CD14-positive monocyte (primary cell): ENCODE data around the gene DOK6. TPM values are rescaled to one million over a fixed set of nuclear protein-coding genes. Genes with fewer than 3 reads are reported as not detected.

Experiments
- DNase-seq, 3 donors: peaks; one replicate each; pipeline ENCODE4 v3.0.0-alpha.2; 2011 to 2022
- H2AFZ ChIP-seq: 2 replicates; pipeline ENCODE4 v1.6.0; 2012; ENCODE audit warnings: mild to moderate bottlenecking, low read depth, low read length, inconsistent platforms; ENCODE audit not compliant: insufficient read depth, poor library complexity, severe bottlenecking
- H3K27ac ChIP-seq, 2 donors: 1 replicate in 1 of 2; 2 replicates in 1 of 2; pipeline ENCODE4 v1.5.1; 2012 to 2013; ENCODE audit warnings: low read length in 2 of 2, control low read depth in 1 of 2, inconsistent platforms in 1 of 2, low read depth in 1 of 2, mild to moderate bottlenecking in 1 of 2
- H3K27me3 ChIP-seq, 2 donors: one replicate each; pipeline versions ENCODE4 v1.6.0 to v1.6.1; 2011 to 2013; ENCODE audit warnings: low read length in 2 of 2; ENCODE audit not compliant: control insufficient read depth in 2 of 2, insufficient read depth in 2 of 2
- H3K36me3 ChIP-seq, 2 donors: replicated peaks in 1 of 2; 1 replicate in 1 of 2; 2 replicates in 1 of 2; pipeline versions ENCODE4 v1.5.1 to v1.6.1; 2012 to 2013; ENCODE audit warnings: low read length in 2 of 2, control low read depth in 1 of 2, inconsistent platforms in 1 of 2, mild to moderate bottlenecking in 1 of 2; ENCODE audit not compliant: insufficient read depth in 2 of 2, control insufficient read depth in 1 of 2
- H3K4me1 ChIP-seq, 2 donors: 1 replicate in 1 of 2; 2 replicates in 1 of 2; pipeline versions ENCODE4 v1.5.1 to v1.6.1; 2012 to 2013; ENCODE audit warnings: low read length in 2 of 2, control low read depth in 1 of 2, inconsistent platforms in 1 of 2, mild to moderate bottlenecking in 1 of 2, moderate library complexity in 1 of 2; ENCODE audit not compliant: insufficient read depth in 2 of 2, control insufficient read depth in 1 of 2
- H3K4me2 ChIP-seq: replicated peaks from 2 replicates; pipeline ENCODE3; 2012; ENCODE audit warnings: low read length, moderate library complexity, mild to moderate bottlenecking; ENCODE audit not compliant: poor library complexity, severe bottlenecking; ENCODE audit errors: extremely low read depth
- H3K4me3 ChIP-seq, 3 experiments: fragments of 200-600 bp in 1 of 3; sonication (generic) in 1 of 3; replicated peaks in 1 of 3; 1 replicate in 2 of 3; 2 replicates in 1 of 3; pipeline ENCODE4 v1.5.1; 2011 to 2013; ENCODE audit warnings: low read length in 3 of 3, mild to moderate bottlenecking in 3 of 3, control low read depth in 2 of 3, low read depth in 2 of 3, inconsistent platforms in 1 of 3, moderate library complexity in 1 of 3
- H3K79me2 ChIP-seq: 2 replicates; pipeline ENCODE4 v1.6.0; 2012; ENCODE audit warnings: mild to moderate bottlenecking, control low read depth, inconsistent platforms, low read length, moderate library complexity; ENCODE audit not compliant: insufficient read depth
- H3K9ac ChIP-seq: 2 replicates; pipeline ENCODE4 v1.6.0; 2017; ENCODE audit warnings: low read length, mild to moderate bottlenecking; ENCODE audit not compliant: insufficient read depth, poor library complexity, severe bottlenecking
- H3K9me3 ChIP-seq, 2 donors: replicated peaks in 1 of 2; 1 replicate in 1 of 2; 2 replicates in 1 of 2; pipeline versions ENCODE4 v1.5.1 to v1.6.1; 2012 to 2013; ENCODE audit warnings: low read length in 2 of 2, control low read depth in 1 of 2; ENCODE audit not compliant: control insufficient read depth in 1 of 2, insufficient read depth in 1 of 2
- H4K20me1 ChIP-seq: 2 replicates; pipeline ENCODE4 v1.6.0; 2012; ENCODE audit warnings: mild to moderate bottlenecking, low read length, control low read depth, moderate library complexity; ENCODE audit not compliant: insufficient read depth
- H3K27ac Mint-ChIP-seq, 7 donors: one replicate each; pipeline ENCODE4 v1.8.0; 2020; ENCODE audit warnings: mild to moderate bottlenecking in 7 of 7, mixed read lengths in 7 of 7, moderate library complexity in 6 of 7, inconsistent platforms in 2 of 7
- H3K27me3 Mint-ChIP-seq, 3 donors: one replicate each; pipeline ENCODE4 v1.8.0; 2021 to 2022; ENCODE audit warnings: low read depth in 3 of 3, mild to moderate bottlenecking in 3 of 3, mixed read lengths in 3 of 3, moderate library complexity in 3 of 3, inconsistent platforms in 1 of 3
- H3K36me3 Mint-ChIP-seq, 2 donors: one replicate each; pipeline ENCODE4 v1.8.0; 2020; ENCODE audit warnings: mixed read lengths in 2 of 2, inconsistent platforms in 1 of 2, mild to moderate bottlenecking in 1 of 2
- H3K4me1 Mint-ChIP-seq: one replicate; pipeline ENCODE4 v1.8.0; 2020; ENCODE audit warnings: mild to moderate bottlenecking, mixed read lengths
- H3K4me3 Mint-ChIP-seq, 2 donors: one replicate each; pipeline ENCODE4 v1.8.0; 2020; ENCODE audit warnings: mild to moderate bottlenecking in 2 of 2, mixed read lengths in 2 of 2, moderate library complexity in 1 of 2
- H3K9me3 Mint-ChIP-seq, 7 donors: one replicate each; pipeline ENCODE4 v1.8.0; 2020 to 2022; ENCODE audit warnings: mixed read lengths in 7 of 7, mild to moderate bottlenecking in 6 of 7, moderate library complexity in 6 of 7, inconsistent platforms in 2 of 7
- CTCF ChIP-seq: fragments of 200-600 bp; IDR thresholded peaks from one replicate; pipeline ENCODE4 v1.8.0; 2022; ENCODE audit warnings: antibody characterized with exemption, mild to moderate bottlenecking
- WGBS: methylation state at CpG from one replicate; pipeline ENCODE4 v1.1.5; 2013; ENCODE audit warnings: missing lambda C conversion rate; ENCODE audit not compliant: insufficient coverage; 5-methylcytosine and 5-hydroxymethylcytosine counted together
- intact Hi-C, 2 donors: fragments of 100-400 bp; cut with micrococcal nuclease; formaldehyde crosslinking; loops; one replicate each; pipeline versions ENCODE4 v1.15.0 to v1.15.1; 2023
- polyA plus RNA-seq, 3 donors: library from polyadenylated mRNA; depleted of rRNA in 1 of 3; unstranded in 2 of 3; stranded (reverse) in 1 of 3; fragments of 300-500 nt in 2 of 3; fragments of >200 nt in 1 of 3; fragmentation: Illumina TruSeq in 2 of 3; gene quantifications; 1 replicate in 2 of 3; 2 replicates in 1 of 3; pipeline ENCODE4 v1.2.3, GENCODE V29; 2012 to 2021

DOK6 gene
- polyA plus RNA-seq, 3 donors = not detected

DNA sequence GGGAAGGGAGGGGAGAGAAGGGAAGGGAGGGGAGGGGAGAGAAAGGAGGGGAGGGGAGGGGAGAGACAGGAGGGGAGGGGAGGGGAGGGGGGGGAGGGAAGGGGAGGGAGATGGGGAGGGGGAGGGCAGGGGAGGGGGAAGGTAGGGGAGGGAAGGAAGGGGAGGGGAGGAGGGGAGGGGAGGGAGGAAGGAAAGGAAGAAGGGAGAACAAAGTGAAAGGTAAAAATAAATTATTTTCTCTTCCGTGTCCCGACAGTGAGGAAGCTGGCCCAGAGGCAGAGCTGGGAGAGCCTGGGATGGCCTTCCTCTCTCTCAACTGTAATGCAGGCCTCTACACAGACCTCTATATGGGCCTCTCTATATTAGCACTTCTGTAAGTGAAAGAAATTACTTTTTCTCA, 493.8 kb downstream of the DOK6 start:
- peaks cover 0 to 11% (median 4%) of the 10 kb centered on the region in 7 donors for H3K9me3 Mint-ChIP-seq
- no peak for DNase-seq
- Histone ChIP-seq H2AFZ (no peak overlapping the region), H4K20me1 (no peaks in the 10 kb centered on the region), H3K4me2 (no peak overlapping the region), H3K4me1 (peaks cover 0 to 5% of the 10 kb centered on the region in 2 donors), H3K36me3 (no peaks in the 10 kb centered on the region), H3K9me3 (no peaks in the 10 kb centered on the region), H3K4me3 (no peak overlapping the region), H3K9ac (no peak overlapping the region), H3K27me3 (no peaks in the 10 kb centered on the region), H3K27ac (no peak overlapping the region), H3K79me2 (no peaks in the 10 kb centered on the region)
- no peak overlapping the region for H3K27ac Mint-ChIP-seq
- no CpG with 5 or more reads among the region's 2 CpGs for WGBS
- TF ChIP-seq CTCF = no peak
- H3K36me3 Mint-ChIP-seq = no peaks in the 10 kb centered on the region
- H3K4me1 Mint-ChIP-seq = peaks cover 12% of the 10 kb centered on the region
- no peak overlapping the region for H3K4me3 Mint-ChIP-seq
- intact Hi-C loops = no loop called here
- peaks cover 0 to 2% (median 0%) of the 10 kb centered on the region in 3 donors for H3K27me3 Mint-ChIP-seq

DNA sequence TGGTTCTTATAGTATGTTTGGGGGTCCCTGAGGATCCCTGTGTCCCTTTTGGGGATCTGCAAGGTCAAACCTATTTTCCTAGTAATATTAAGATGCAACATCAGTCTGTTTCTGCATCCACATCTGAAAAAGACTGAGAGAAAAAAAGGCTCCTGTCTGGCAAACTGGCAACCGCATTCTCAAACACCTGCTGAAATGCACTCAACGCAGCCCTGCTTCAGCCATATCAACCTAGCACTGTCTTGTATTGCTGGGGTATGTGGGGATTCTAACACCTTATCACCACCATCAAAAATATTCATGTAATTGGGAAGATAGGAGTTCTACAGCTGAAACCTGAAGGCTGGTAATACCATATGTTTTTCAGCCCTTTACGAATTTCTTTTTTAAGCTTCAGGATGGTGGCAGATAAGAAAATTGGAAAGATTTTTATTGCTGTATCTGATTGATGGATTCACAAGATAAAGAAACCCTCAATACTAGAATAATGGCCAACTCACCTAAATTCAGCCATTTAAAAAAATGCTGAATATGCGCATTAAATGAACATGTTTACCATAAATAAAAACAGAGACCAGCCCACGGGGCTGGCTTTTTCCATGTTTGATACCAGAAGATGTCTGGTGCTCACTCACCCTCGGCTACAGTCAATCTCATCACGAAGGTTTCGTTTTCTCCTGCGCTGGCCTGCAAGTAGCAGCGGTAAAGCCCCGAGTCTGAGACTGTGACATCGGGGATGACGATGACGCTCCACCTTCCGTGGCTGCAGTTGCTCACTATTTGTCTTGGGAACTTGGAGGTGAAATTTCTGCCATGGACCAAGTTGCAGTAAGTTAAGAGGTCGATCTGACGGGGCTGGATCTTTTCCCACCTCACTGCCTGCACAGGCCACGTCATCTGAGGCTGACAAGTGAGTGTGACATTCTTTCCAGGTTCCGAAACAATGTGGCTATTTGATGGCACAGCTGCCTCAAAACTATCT, 494.7 kb downstream of the DOK6 start:
- Histone ChIP-seq H4K20me1 (no peaks in the 10 kb centered on the region), H3K9ac (no peak overlapping the region), H3K4me1 (peaks cover 0 to 5% of the 10 kb centered on the region in 2 donors), H3K9me3 (no peaks in the 10 kb centered on the region), H3K27ac (no peak overlapping the region), H2AFZ (no peak overlapping the region), H3K4me3 (no peak overlapping the region), H3K79me2 (no peaks in the 10 kb centered on the region), H3K27me3 (no peaks in the 10 kb centered on the region), H3K36me3 (no peaks in the 10 kb centered on the region), H3K4me2 (no peak overlapping the region)
- Mint-ChIP-seq H3K4me3 (no peak overlapping the region), H3K27ac (no peak overlapping the region), H3K4me1 (peaks cover 12% of the 10 kb centered on the region), H3K9me3 (peaks cover 0 to 11% (median 4%) of the 10 kb centered on the region in 7 donors), H3K36me3 (no peaks in the 10 kb centered on the region), H3K27me3 (no peaks in the 10 kb centered on the region)
- intact Hi-C loops = no loop called here
- 98% methylated on average over 16 of the region's 19 CpGs for WGBS
- DNase-seq = no peak
- no peak for TF ChIP-seq CTCF
